ENCODE data around the gene EEFSEC.

The EEFSEC gene

GRCh38 chr3:128452120-128452519, 298.8 kb downstream of the EEFSEC start:
- no peak for TF ChIP-seq CTCF (IDR thresholded peaks at IDR 0.05; ENCODE audit: insufficient read depth, low read length, poor library complexity, severe bottlenecking)
- Histone ChIP-seq H3K27me3 (replicated peaks; ENCODE audit: control insufficient read depth, insufficient read depth, low read length) (peaks cover 1% of the 10 kb centered on the region; the same call in 1 of the 2 replicates), H3K4me3 (replicated peaks; ENCODE audit: low read depth, low read length) (no peak overlapping the region), H3K36me3 (ENCODE audit: control insufficient read depth, insufficient read depth, low read length) (no peaks in the 10 kb centered on the region)
- no peak for DNase-seq (ENCODE audit: extremely low read depth, insufficient read length)

- TF ChIP-seq CTCF (IDR thresholded peaks at IDR 0.05; ENCODE audit: insufficient read depth, low read length, poor library complexity, severe bottlenecking): no peak
- Histone ChIP-seq H3K27me3 (replicated peaks; ENCODE audit: control insufficient read depth, insufficient read depth, low read length) (peaks cover 1% of the 10 kb centered on the region; the same call in 1 of the 2 replicates), H3K4me3 (replicated peaks; ENCODE audit: low read depth, low read length) (no peak overlapping the region), H3K36me3 (ENCODE audit: control insufficient read depth, insufficient read depth, low read length) (no peaks in the 10 kb centered on the region)
- DNase-seq (ENCODE audit: extremely low read depth, insufficient read length): no peak
Measured at GRCh38 chr3:128452678-128453275, 299.5 kb downstream of the EEFSEC start.

- no peak overlapping the region for H3K4me3 ChIP-seq (replicated peaks; ENCODE audit: low read depth, low read length)
- DNase-seq (ENCODE audit: extremely low read depth, insufficient read length): no peak
- H3K27me3 ChIP-seq (replicated peaks; ENCODE audit: control insufficient read depth, insufficient read depth, low read length): peaks cover 1% of the 10 kb centered on the region; the same call in 1 of the 2 replicates
- TF ChIP-seq CTCF (IDR thresholded peaks at IDR 0.05; ENCODE audit: insufficient read depth, low read length, poor library complexity, severe bottlenecking): no peak
- H3K36me3 ChIP-seq (ENCODE audit: control insufficient read depth, insufficient read depth, low read length): no peaks in the 10 kb centered on the region
Measured at GRCh38 chr3:128453501-128454309, 300.4 kb downstream of the EEFSEC start.

DNA sequence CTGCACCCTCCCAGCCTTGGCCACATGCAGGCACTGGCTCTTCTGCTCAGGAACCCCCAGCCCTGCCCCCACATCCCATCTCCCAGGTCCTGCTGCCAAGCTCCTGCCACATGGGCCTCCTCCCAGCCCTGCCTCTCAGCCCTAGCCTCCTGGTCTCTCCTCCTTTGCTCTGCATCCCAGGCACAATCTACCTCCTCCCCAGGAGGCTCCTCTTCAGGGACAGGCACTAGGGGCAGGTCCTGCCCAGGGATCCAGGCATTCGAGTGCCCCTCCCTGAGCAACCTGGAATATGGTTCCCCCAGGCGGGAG, 301.0 kb downstream of the EEFSEC start:
- TF ChIP-seq CTCF (IDR thresholded peaks at IDR 0.05; ENCODE audit: insufficient read depth, low read length, poor library complexity, severe bottlenecking): no peak
- H3K4me3 ChIP-seq (replicated peaks; ENCODE audit: low read depth, low read length): no peak overlapping the region
- H3K27me3 ChIP-seq (replicated peaks; ENCODE audit: control insufficient read depth, insufficient read depth, low read length): peaks cover 1% of the 10 kb centered on the region; the same call in 1 of the 2 replicates
- H3K36me3 ChIP-seq (ENCODE audit: control insufficient read depth, insufficient read depth, low read length): no peaks in the 10 kb centered on the region
- no peak for DNase-seq (ENCODE audit: extremely low read depth, insufficient read length)

- H3K27me3 ChIP-seq (replicated peaks; ENCODE audit: control insufficient read depth, insufficient read depth, low read length): peaks cover 1% of the 10 kb centered on the region; the same call in 1 of the 2 replicates
- DNase-seq (ENCODE audit: extremely low read depth, insufficient read length): no peak
Measured at GRCh38 chr3:128455116-128455515, 301.8 kb downstream of the EEFSEC start.

More at GRCh38 chr3:128455116-128455515, 301.8 kb downstream of the EEFSEC start:
- Histone ChIP-seq H3K36me3 (ENCODE audit: control insufficient read depth, insufficient read depth, low read length) (no peaks in the 10 kb centered on the region), H3K4me3 (replicated peaks; ENCODE audit: low read depth, low read length) (no peak overlapping the region)
- TF ChIP-seq CTCF (IDR thresholded peaks at IDR 0.05; ENCODE audit: insufficient read depth, low read length, poor library complexity, severe bottlenecking): no peak
